ENCODE measurements around the gene ZC2HC1B. TPM values are rescaled to one million over a fixed set of nuclear protein-coding genes. Genes with fewer than 3 reads are reported as not detected.

Gene ZC2HC1B
- total and polyA plus RNA-seq, 10 of the 15 experiments (the other 5 are each of a cell fraction or from before 2014, with no cell fraction given): 0.09 to 0.36 (median 0.31) TPM; not detected in 5

GRCh38 chr6:143901885-143902750 is 37.8 kb downstream of the ZC2HC1B start (continued):
- no peak for TF ChIP-seq ZBTB33 (IDR thresholded peaks at IDR 0.05)
- peak; percentile 64 for TF ChIP-seq IRF4 (IDR thresholded peaks at IDR 0.05; ENCODE audit: low read depth, low read length)
- TF ChIP-seq RELB (IDR thresholded peaks at IDR 0.05; ENCODE audit: low read depth): peak; percentile 45; the same call in 1 of the 2 replicates
- TF ChIP-seq ZNF217 (IDR thresholded peaks at IDR 0.05): peak; percentile 98
- peak; percentile 94 for TF ChIP-seq ATF2 (IDR thresholded peaks at IDR 0.05; ENCODE audit: low read length)
- TF ChIP-seq PAX5 (IDR thresholded peaks at IDR 0.05; ENCODE audit: borderline replicate concordance, low read depth, low read length): peak; percentile 61; the same call in 1 of the 2 replicates
